AG08396 (cell line): ENCODE results near the gene ZNF792.
"Not testable (repeated sequence)": the region's sequence is repeated elsewhere in the genome, so short reads cannot be mapped to it uniquely, and the experiment has no call there.

Experiments used
- DNase-seq: peaks from one replicate; pipeline ENCODE4 v3.0.0; 2012; ENCODE audit warnings: low spot score, mixed read lengths

Gene ZNF792

GRCh38 chr19:34970185-34970780 lies 6.3 kb upstream of the ZNF792 start:
- DNase-seq, result not testable (repeated sequence)

GRCh38 chr19:34969721-34970120 lies 5.7 kb upstream of the ZNF792 start:
- no peak for DNase-seq

GRCh38 chr19:34967551-34967950 lies 3.5 kb upstream of the ZNF792 start:
- no peak for DNase-seq

- not testable (repeated sequence) for DNase-seq
These were observed 1.5 kb upstream of the ZNF792 start for GRCh38 chr19:34965505-34965904.

- no peak for DNase-seq
These were observed 569 bp upstream of the ZNF792 start for GRCh38 chr19:34964598-34964997.

GRCh38 chr19:34962687-34963572 lies 1.1 kb downstream of the ZNF792 start:
- DNase-seq, result peak; percentile 30

GRCh38 chr19:34961775-34962686 lies 2.0 kb downstream of the ZNF792 start:
- DNase-seq, result no peak

GRCh38 chr19:34960940-34961679 lies 2.9 kb downstream of the ZNF792 start:
- peak; percentile 13 for DNase-seq

- DNase-seq, result peak; percentile 45
These were observed 3.8 kb downstream of the ZNF792 start for GRCh38 chr19:34960103-34960805.

- DNase-seq, result no peak
These were observed 5.0 kb downstream of the ZNF792 start for GRCh38 chr19:34959021-34959420.

GRCh38 chr19:34957830-34958751 lies 5.9 kb downstream of the ZNF792 start:
- no peak for DNase-seq

GRCh38 chr19:34953092-34953491 lies 10.9 kb downstream of the ZNF792 start:
- no peak for DNase-seq

- DNase-seq, result no peak
These were observed 20.0 kb downstream of the ZNF792 start for GRCh38 chr19:34943861-34944573.

- no peak for DNase-seq
These were observed 25.1 kb downstream of the ZNF792 start for GRCh38 chr19:34938886-34939285.

GRCh38 chr19:34936184-34936583 lies 27.8 kb downstream of the ZNF792 start:
- no peak for DNase-seq

GRCh38 chr19:34932494-34932893 lies 31.5 kb downstream of the ZNF792 start:
- no peak for DNase-seq

GRCh38 chr19:34926685-34927375 lies 37.2 kb downstream of the ZNF792 start, which contains the start of gene ZNF30:
Gene ZNF30, plus strand, starts transcription at chr19:34926903. Its CDS starts 3,045 bp downstream, at chr19:34929948.
- peak; percentile 98 for DNase-seq

- DNase-seq, result no peak
These were observed 37.7 kb downstream of the ZNF792 start for GRCh38 chr19:34926361-34926684.
